GM12878 (cell line): ENCODE results near the gene EPO. TPM values are rescaled to one million over a fixed set of nuclear protein-coding genes. Genes with fewer than 3 reads are reported as not detected.

Experiments
- ATAC-seq: fragments of 200-7000 bp; cut with Tn5 transposase; 3 replicates; pipeline ENCODE4 v1.9.1; 2020; ENCODE audit warnings: mild to moderate bottlenecking, moderate library complexity
- BruUV-seq: library from RNA; stranded (reverse); fragments of 400-500 nt; replicated peaks from 2 replicates; lab custom pipeline; 2021; lab: Mats Ljungman, UMichigan
- CTCF ChIA-PET: fragments of 300-600 bp; sonication (Branson Sonifier 250); formaldehyde crosslinking; extraction: SDS; loops from one replicate; lab custom pipeline; 2021; ENCODE audit warnings: inconsistent platforms; lab: Yijun Ruan, JAX
- POLR2A ChIA-PET: fragments of 350-600 bp; formaldehyde crosslinking; extraction: SDS; loops from one replicate; lab custom pipeline; 2021; ENCODE audit warnings: inconsistent platforms; lab: Charles Lee
- RAD21 ChIA-PET: fragments of 300-600 bp; sonication (Branson Sonifier 250); formaldehyde crosslinking; loops from one replicate; lab custom pipeline; 2023; ENCODE audit warnings: antibody characterized with exemption; ENCODE audit not compliant: unreplicated experiment; lab: Charles Lee
- SMC1A ChIA-PET: fragments of 300-600 bp; sonication (Branson Sonifier 250); formaldehyde crosslinking; loops from one replicate; lab custom pipeline; 2023; ENCODE audit not compliant: unreplicated experiment, uncharacterized antibody; lab: Charles Lee
- DNase-seq: peaks from one replicate; pipeline ENCODE4 v3.0.0-alpha.2; 2011; ENCODE audit warnings: low read depth, low spot score
- FAIRE-seq: peaks from 3 replicates; lab custom pipeline; 2011; peaks lifted over from hg19 to GRCh38; lab: Jason Lieb, UNC
- H2AFZ ChIP-seq: 2 replicates; pipeline ENCODE4 v1.6.0; 2011; ENCODE audit warnings: low read depth, low read length, control low read depth; ENCODE audit not compliant: control insufficient read depth
- H3K27ac ChIP-seq: 2 replicates; pipeline ENCODE4 v1.5.1; 2011; ENCODE audit warnings: control low read depth; ENCODE audit not compliant: control insufficient read depth, insufficient read depth
- H3K27me3 ChIP-seq, 2 experiments: replicated peaks in 1 of 2; 2 replicates each; pipeline versions ENCODE4 v1.6.0 to v1.6.1; 2011; ENCODE audit warnings: low read length in 1 of 2; ENCODE audit not compliant: control insufficient read depth in 2 of 2, insufficient read depth in 2 of 2
- H3K36me3 ChIP-seq, 2 experiments: 2 replicates each; pipeline ENCODE4 v1.5.1; 2011; ENCODE audit warnings: low read length in 1 of 2; ENCODE audit not compliant: control insufficient read depth in 2 of 2, insufficient read depth in 2 of 2
- H3K4me1 ChIP-seq: 2 replicates; pipeline ENCODE4 v1.6.1; 2011; ENCODE audit warnings: mild to moderate bottlenecking, low read length, moderate library complexity, mixed read lengths; ENCODE audit not compliant: control insufficient read depth, insufficient read depth
- H3K4me2 ChIP-seq: 2 replicates; pipeline ENCODE4 v1.6.0; 2011; ENCODE audit warnings: control low read depth; ENCODE audit not compliant: control insufficient read depth, insufficient read depth
- H3K4me3 ChIP-seq: fragments of 200-600 bp; sonication (generic); 2 replicates; pipeline ENCODE4 v1.5.1; 2016
- H3K79me2 ChIP-seq: 2 replicates; pipeline ENCODE4 v1.6.0; 2011; ENCODE audit warnings: low read length; ENCODE audit not compliant: control insufficient read depth, insufficient read depth
- H3K9ac ChIP-seq: 2 replicates; pipeline ENCODE4 v1.8.0; 2011; ENCODE audit warnings: low read length, control low read depth, mixed read lengths; ENCODE audit not compliant: control insufficient read depth, insufficient read depth
- H3K9me3 ChIP-seq: replicated peaks from 3 replicates; pipeline ENCODE4 v1.5.1; 2011; ENCODE audit warnings: mild to moderate bottlenecking, low read length; ENCODE audit not compliant: control insufficient read depth, insufficient read depth
- H4K20me1 ChIP-seq: 2 replicates; pipeline ENCODE4 v1.6.0; 2011; ENCODE audit not compliant: control insufficient read depth, insufficient read depth
- ASH2L ChIP-seq: fragments of 300-600, 200-600 bp; sonication (generic); IDR thresholded peaks from 2 replicates; pipeline ENCODE4 v1.6.1; 2017; ENCODE audit warnings: low read depth, mild to moderate bottlenecking, borderline replicate concordance
- ATF7 ChIP-seq: fragments of 450-650 bp; IDR thresholded peaks from 2 replicates; pipeline ENCODE4 v1.6.1; 2016; ENCODE audit warnings: low read depth, mild to moderate bottlenecking
- BRCA1 ChIP-seq: IDR thresholded peaks from 2 replicates; pipeline ENCODE4 v1.6.1; 2011; ENCODE audit warnings: low read depth, low read length, improper control_type of control experiment
- FOS ChIP-seq: IDR thresholded peaks from 3 replicates; pipeline ENCODE4 v1.6.1; 2011; ENCODE audit warnings: borderline replicate concordance; ENCODE audit not compliant: insufficient read length; ENCODE audit errors: extremely low read depth
- GABPA ChIP-seq: IDR thresholded peaks from 2 replicates; pipeline ENCODE4 v1.6.1; 2014; ENCODE audit warnings: antibody characterized with exemption, low read depth, mild to moderate bottlenecking, inconsistent platforms
- IRF3 ChIP-seq: fragments of 450-650 bp; IDR thresholded peaks from 2 replicates; pipeline ENCODE4 v1.6.1; 2014; ENCODE audit warnings: mild to moderate bottlenecking
- MEF2A ChIP-seq: IDR thresholded peaks from 2 replicates; pipeline ENCODE4 v1.6.1; 2011; ENCODE audit warnings: low read depth, mild to moderate bottlenecking, low read length, moderate library complexity; ENCODE audit not compliant: insufficient read depth
- NBN ChIP-seq: fragments of 450-650 bp; IDR thresholded peaks from 2 replicates; pipeline ENCODE4 v1.6.1; 2016
- NR2C2 ChIP-seq: IDR thresholded peaks from 2 replicates; pipeline ENCODE4 v1.6.1; 2011; ENCODE audit warnings: borderline replicate concordance, low read depth; ENCODE audit not compliant: control insufficient read depth, insufficient read length
- PAX5 ChIP-seq: IDR thresholded peaks from 2 replicates; pipeline ENCODE4 v1.6.1; 2011; ENCODE audit warnings: low read depth, low read length, borderline replicate concordance
- SRF ChIP-seq, 2 experiments: IDR thresholded peaks; 2 replicates each; pipeline ENCODE4 v1.6.1; 2011; ENCODE audit warnings: low read depth in 2 of 2, low read length in 2 of 2, mild to moderate bottlenecking in 1 of 2, moderate library complexity in 1 of 2
- TAF1 ChIP-seq: IDR thresholded peaks from 2 replicates; pipeline ENCODE4 v1.6.1; 2011; ENCODE audit warnings: mild to moderate bottlenecking, low read depth, low read length, borderline replicate concordance
- ZBTB40 ChIP-seq: fragments of 450-650 bp; IDR thresholded peaks from 2 replicates; pipeline ENCODE4 v1.6.1; 2016; ENCODE audit warnings: mild to moderate bottlenecking, moderate library complexity, borderline replicate concordance
- ZZZ3 ChIP-seq: IDR thresholded peaks from 2 replicates; pipeline ENCODE4 v1.6.1; 2011; ENCODE audit warnings: low read depth; ENCODE audit not compliant: control insufficient read depth, insufficient read length
- WGBS: methylation state at CpG from one replicate; pipeline ENCODE4 v1.1.6; 2016; ENCODE audit warnings: low lambda C conversion rate; ENCODE audit not compliant: insufficient replicate concordance, insufficient coverage; ENCODE audit errors: missing lambda C conversion rate; 5-methylcytosine and 5-hydroxymethylcytosine counted together
- in situ Hi-C: fragments of 300-500 bp; cut with MboI; formaldehyde crosslinking; loops from 9 replicates; pipeline ENCODE4 v1.14.3; 2018; ENCODE audit warnings: mixed read lengths
- intact Hi-C: fragments of 100-400 bp; cut with micrococcal nuclease; formaldehyde crosslinking; loops from one replicate; pipeline ENCODE4 v1.14.2; 2022; ENCODE audit not compliant: unreplicated experiment
- polyA plus RNA-seq, 11 experiments: library from polyadenylated mRNA; depleted of rRNA in 4 of 11; unstranded in 6 of 11; stranded (reverse) in 5 of 11; fragments of >200 nt; fragmentation: Nextera tagmentation in 4 of 11; fragmentation: Illumina TruSeq in 1 of 11; extraction: Ambion mirVana in 4 of 11; extraction: Trizol in 1 of 11; gene quantifications; 1 replicate in 1 of 11; 2 replicates in 10 of 11; pipeline versions ENCODE4 v1.2.1 to v1.2.3, GENCODE V29; 2011 to 2016; ENCODE audit warnings: inconsistent platforms in 2 of 11, missing spikeins in 2 of 11, low read depth in 1 of 11
- total RNA-seq, 4 experiments: library from RNA; depleted of rRNA in 3 of 4; stranded (reverse); fragments of >200 nt in 3 of 4; fragmentation: Illumina TruSeq in 1 of 4; extraction: Trizol in 1 of 4; gene quantifications; 2 replicates each; pipeline versions ENCODE4 v1.2.1 to v1.2.3, GENCODE V29; 2013 to 2021
- TF ChIP-seq, protein P1 (sequence below): fragments of 450-650 bp; IDR thresholded peaks from 2 replicates; pipeline ENCODE4 v1.6.1; 2016; ENCODE audit warnings: mild to moderate bottlenecking
- TF ChIP-seq, protein P2 (sequence below): IDR thresholded peaks from 2 replicates; pipeline ENCODE4 v1.6.1; 2012; ENCODE audit warnings: low read depth, low read length, improper control_type of control experiment

EPO gene
- total and polyA plus RNA-seq, 10 of the 15 experiments (the other 5 are each of a cell fraction or from before 2014, with no cell fraction given): 0.06 to 0.19 TPM; not detected in 8

DNA sequence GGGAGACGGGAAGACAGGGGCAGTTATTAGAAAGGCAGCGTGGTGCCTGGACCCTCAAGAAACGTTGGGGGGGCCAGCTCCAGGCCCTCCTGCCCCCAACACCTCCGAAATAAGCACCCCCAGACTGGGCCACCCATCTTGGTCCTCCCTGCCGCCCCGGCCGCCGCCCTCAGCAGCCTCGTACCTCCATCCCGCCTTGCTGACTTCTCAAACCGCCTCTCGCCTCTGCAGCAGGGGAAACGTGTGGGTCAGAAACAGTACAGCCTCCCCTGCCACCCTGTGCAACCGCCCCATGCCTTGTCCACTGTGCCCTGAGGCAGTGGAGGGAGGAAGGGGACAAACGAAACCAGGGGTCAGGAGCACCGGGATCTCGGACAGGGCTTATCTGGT lies 33.5 kb upstream of the EPO start (continued):
- TF ChIP-seq SRF (IDR thresholded peaks at IDR 0.05; ENCODE audit: low read depth in 2 of 2, low read length in 2 of 2): no peak
- TF ChIP-seq, all 136 proteins: peak for 0

GRCh38 chr7:100687261-100687660 lies 33.0 kb upstream of the EPO start:
- H3K9me3 ChIP-seq: no peaks in the 10 kb centered on the region
- H3K4me1 ChIP-seq: peaks cover 22% of the 10 kb centered on the region
- BruUV-seq: no TSS peak
- H3K79me2 ChIP-seq: peaks cover 37% of the 10 kb centered on the region
- no peaks in the 10 kb centered on the region for H3K27me3 ChIP-seq
- H4K20me1 ChIP-seq: no peaks in the 10 kb centered on the region
- RAD21 ChIA-PET: no interaction called here
- CTCF ChIA-PET: no interaction called here
- no peak overlapping the region for H2AFZ ChIP-seq
- intact Hi-C loops: no loop called here
- FAIRE-seq (no peak), DNase-seq (no peak), ATAC-seq (no peak)
- H3K27ac ChIP-seq: no peak overlapping the region
- WGBS: over 99% methylated on average over 18 of the region's 22 CpGs
- SMC1A ChIA-PET: no interaction called here
- in situ Hi-C loops: loop anchor here (25.0 kb wide), 1 partner anchor 225 kb away; the partner anchor contains the start of gene SPACDR
- H3K9ac ChIP-seq: no peak overlapping the region
- H3K36me3 ChIP-seq: peaks cover 0 to 35% of the 10 kb centered on the region in 2 experiments; a peak in 3 of 4 replicates
- no peak overlapping the region for H3K4me2 ChIP-seq
- H3K4me3 ChIP-seq: no peak overlapping the region
- POLR2A ChIA-PET: interaction anchor here (0.5 to 0.6 kb wide), 2 partner anchors 154 to 541 kb away, joined by 6 to 8 read pairs; no protein-coding TSS in a partner anchor
- TF ChIP-seq ZZZ3 (no peak), GABPA (no peak), ATF7 (no peak), ASH2L (no peak), NBN (no peak), NR2C2 (no peak), MEF2A (no peak), BRCA1 (no peak), FOS (no peak), PAX5 (no peak), IRF3 (no peak), SRF (IDR thresholded peaks at IDR 0.05; ENCODE audit: low read depth in 2 of 2, low read length in 2 of 2) (no peak), ZBTB40 (no peak), TAF1 (no peak)
- TF ChIP-seq, protein P1, sequence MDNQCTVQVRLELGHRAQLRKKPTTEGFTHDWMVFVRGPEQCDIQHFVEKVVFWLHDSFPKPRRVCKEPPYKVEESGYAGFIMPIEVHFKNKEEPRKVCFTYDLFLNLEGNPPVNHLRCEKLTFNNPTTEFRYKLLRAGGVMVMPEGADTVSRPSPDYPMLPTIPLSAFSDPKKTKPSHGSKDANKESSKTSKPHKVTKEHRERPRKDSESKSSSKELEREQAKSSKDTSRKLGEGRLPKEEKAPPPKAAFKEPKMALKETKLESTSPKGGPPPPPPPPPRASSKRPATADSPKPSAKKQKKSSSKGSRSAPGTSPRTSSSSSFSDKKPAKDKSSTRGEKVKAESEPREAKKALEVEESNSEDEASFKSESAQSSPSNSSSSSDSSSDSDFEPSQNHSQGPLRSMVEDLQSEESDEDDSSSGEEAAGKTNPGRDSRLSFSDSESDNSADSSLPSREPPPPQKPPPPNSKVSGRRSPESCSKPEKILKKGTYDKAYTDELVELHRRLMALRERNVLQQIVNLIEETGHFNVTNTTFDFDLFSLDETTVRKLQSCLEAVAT: no peak
- TF ChIP-seq, protein P2, sequence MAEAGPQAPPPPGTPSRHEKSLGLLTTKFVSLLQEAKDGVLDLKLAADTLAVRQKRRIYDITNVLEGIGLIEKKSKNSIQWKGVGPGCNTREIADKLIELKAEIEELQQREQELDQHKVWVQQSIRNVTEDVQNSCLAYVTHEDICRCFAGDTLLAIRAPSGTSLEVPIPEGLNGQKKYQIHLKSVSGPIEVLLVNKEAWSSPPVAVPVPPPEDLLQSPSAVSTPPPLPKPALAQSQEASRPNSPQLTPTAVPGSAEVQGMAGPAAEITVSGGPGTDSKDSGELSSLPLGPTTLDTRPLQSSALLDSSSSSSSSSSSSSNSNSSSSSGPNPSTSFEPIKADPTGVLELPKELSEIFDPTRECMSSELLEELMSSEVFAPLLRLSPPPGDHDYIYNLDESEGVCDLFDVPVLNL: no peak
